PC-3 (cell line): ENCODE measurements around the gene ACADS. TPM values are rescaled to one million over a fixed set of nuclear protein-coding genes. Genes with fewer than 3 reads are reported as not detected.

ENCODE experiments used
- ATAC-seq: fragments of 200-7000 bp; cut with Tn5 transposase; 2 replicates; pipeline ENCODE4 v1.9.1; 2020; ENCODE audit warnings: mild to moderate bottlenecking, moderate library complexity
- BruUV-seq: library from RNA; stranded (reverse); fragments of 400-500 nt; replicated peaks from 2 replicates; lab custom pipeline; 2021; lab: Mats Ljungman, UMichigan
- CTCF ChIA-PET: fragments of 300-600 bp; sonication (Branson Sonifier 250); formaldehyde crosslinking; loops from one replicate; lab custom pipeline; 2022; ENCODE audit warnings: antibody characterized with exemption; lab: Charles Lee
- POLR2A ChIA-PET: fragments of 300-600 bp; sonication (Branson Sonifier 250); formaldehyde crosslinking; loops from one replicate; lab custom pipeline; 2022; ENCODE audit warnings: antibody characterized with exemption; ENCODE audit not compliant: unreplicated experiment; lab: Charles Lee
- DNase-seq: peaks from one replicate; pipeline ENCODE4 v3.0.0-alpha.2; 2015
- H2AFZ ChIP-seq: fragments of 300-600 bp; sonication (generic); 2 replicates; pipeline ENCODE4 v1.6.0; 2016; ENCODE audit warnings: antibody characterized with exemption, low read length
- H3F3A ChIP-seq: fragments of 300-600 bp; sonication (generic); one replicate; pipeline ENCODE4 v1.6.0; 2017; ENCODE audit warnings: antibody characterized with exemption, low read length, control low read depth, mild to moderate bottlenecking; ENCODE audit not compliant: unreplicated experiment
- H3K27ac ChIP-seq: fragments of 300-600 bp; sonication (generic); 2 replicates; pipeline ENCODE4 v1.5.1; 2016; ENCODE audit warnings: mild to moderate bottlenecking, low read length
- H3K27me3 ChIP-seq: fragments of 300-600 bp; sonication (generic); 2 replicates; pipeline ENCODE4 v1.6.1; 2016; ENCODE audit warnings: low read length, mixed read lengths
- H3K36me3 ChIP-seq: fragments of 300-600 bp; sonication (generic); 2 replicates; pipeline ENCODE4 v1.6.1; 2016; ENCODE audit warnings: low read depth, mixed run types, low read length, mixed read lengths
- H3K4me1 ChIP-seq: fragments of 300-600 bp; sonication (generic); 2 replicates; pipeline ENCODE4 v1.5.1; 2016; ENCODE audit warnings: low read length; ENCODE audit not compliant: insufficient read depth
- H3K4me2 ChIP-seq: fragments of 300-600 bp; sonication (generic); 2 replicates; pipeline ENCODE4 v1.6.0; 2016; ENCODE audit warnings: low read length
- H3K4me3 ChIP-seq: fragments of 300-600 bp; sonication (generic); 2 replicates; pipeline ENCODE4 v1.5.1; 2016; ENCODE audit warnings: mild to moderate bottlenecking, low read length, mixed read lengths
- H3K79me2 ChIP-seq: fragments of 300-600 bp; sonication (generic); 2 replicates; pipeline ENCODE4 v1.6.1; 2017; ENCODE audit warnings: low read length, mixed read lengths
- H3K9ac ChIP-seq: fragments of 300-600 bp; sonication (generic); 2 replicates; pipeline ENCODE4 v1.6.0; 2016; ENCODE audit warnings: mild to moderate bottlenecking, low read length
- H3K9me2 ChIP-seq: fragments of 300-600 bp; sonication (generic); replicated peaks from 2 replicates; pipeline ENCODE4 v1.6.1; 2016; ENCODE audit warnings: mixed run types, low read length, mixed read lengths
- H3K9me3 ChIP-seq: fragments of 300-600 bp; sonication (generic); 2 replicates; pipeline ENCODE4 v1.6.1; 2016; ENCODE audit warnings: low read length, mixed read lengths
- H4K20me1 ChIP-seq: fragments of 300-600 bp; sonication (generic); 2 replicates; pipeline ENCODE4 v1.6.1; 2016; ENCODE audit warnings: low read length, mixed read lengths
- CTCF ChIP-seq: fragments of 300-600 bp; sonication (generic); conservative IDR thresholded peaks from 2 replicates; pipeline ENCODE4 v1.5.1; 2017; ENCODE audit warnings: antibody characterized with exemption, low read depth, mild to moderate bottlenecking, low read length
- EZH2 ChIP-seq: fragments of 300-600 bp; sonication (generic); IDR thresholded peaks from one replicate; pipeline ENCODE4 v1.6.1; 2017; ENCODE audit warnings: antibody characterized with exemption, mild to moderate bottlenecking, low read length; ENCODE audit not compliant: unreplicated experiment
- EZH2phosphoT487 ChIP-seq: fragments of 300-600 bp; sonication (generic); IDR thresholded peaks from 2 replicates; pipeline ENCODE4 v1.6.1; 2018; ENCODE audit warnings: mild to moderate bottlenecking, antibody characterized with exemption, low read length, borderline replicate concordance
- intact Hi-C: fragments of 100-400 bp; cut with micrococcal nuclease; formaldehyde crosslinking; loops from 2 replicates; pipeline ENCODE4 v1.9.0; 2023
- total RNA-seq: library from RNA; depleted of rRNA; stranded (reverse); fragments of >200 nt; gene quantifications from 2 replicates; pipeline ENCODE4 v1.2.3, GENCODE V29; 2014

Gene ACADS
- total RNA-seq, 1 experiment from 2014 or later, result 19.6 TPM

DNA sequence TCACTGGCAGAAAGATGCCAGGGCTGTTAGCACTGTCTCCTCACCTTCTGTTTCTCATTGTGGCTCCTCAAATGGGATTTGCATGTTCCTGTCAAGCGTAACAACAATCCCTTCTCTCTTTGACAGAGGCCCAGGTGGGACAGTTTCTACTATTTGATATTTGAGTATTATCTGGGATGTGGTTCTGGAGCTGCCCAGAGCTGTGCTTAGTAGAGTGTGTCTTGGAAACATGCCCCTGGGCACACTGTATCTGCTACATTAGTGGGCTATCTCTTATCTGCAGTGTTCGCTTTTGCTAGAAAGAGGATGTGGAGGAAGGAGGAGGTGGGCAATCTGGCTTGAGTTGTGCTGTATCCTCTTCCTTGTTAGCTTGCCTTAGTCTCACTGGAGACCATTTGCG is 3.8 kb upstream of the ACADS start:
- no peak for ATAC-seq
- Histone ChIP-seq H3K9me2 (no peaks in the 10 kb centered on the region), H3K4me1 (peaks cover 15% of the 10 kb centered on the region), H4K20me1 (no peaks in the 10 kb centered on the region), H3K27me3 (no peaks in the 10 kb centered on the region), H2AFZ (no peak overlapping the region), H3K79me2 (no peaks in the 10 kb centered on the region), H3K27ac (no peak overlapping the region), H3K4me2 (no peak overlapping the region), H3K36me3 (peaks cover 46% of the 10 kb centered on the region), H3F3A (no peaks in the 10 kb centered on the region), H3K9me3 (no peaks in the 10 kb centered on the region), H3K9ac (no peak overlapping the region), H3K4me3 (no peak overlapping the region)
- TF ChIP-seq CTCF, result no peak
- TF ChIP-seq EZH2, result no peak
- TF ChIP-seq EZH2phosphoT487, result no peak
- intact Hi-C loops, result no loop called here
- CTCF ChIA-PET, result no interaction called here
- POLR2A ChIA-PET, result no interaction called here
- no peak for DNase-seq
- no TSS peak for BruUV-seq

GRCh38 chr12:120722784-120723183 is 2.8 kb upstream of the ACADS start:
- BruUV-seq, result no TSS peak
- no peaks in the 10 kb centered on the region for H3F3A ChIP-seq
- H3K27me3 ChIP-seq, result no peaks in the 10 kb centered on the region
- no peak overlapping the region for H3K9ac ChIP-seq
- no peaks in the 10 kb centered on the region for H3K79me2 ChIP-seq
- no peaks in the 10 kb centered on the region for H4K20me1 ChIP-seq
- intact Hi-C loops, result no loop called here
- H3K9me2 ChIP-seq, result no peaks in the 10 kb centered on the region
- peaks cover 15% of the 10 kb centered on the region for H3K4me1 ChIP-seq
- no peak overlapping the region for H3K27ac ChIP-seq
- ChIA-PET CTCF (no interaction called here), POLR2A (no interaction called here)
- H3K4me3 ChIP-seq, result no peak overlapping the region
- ATAC-seq, result no peak
- DNase-seq, result no peak
- no peak overlapping the region for H2AFZ ChIP-seq
- H3K36me3 ChIP-seq, result peaks cover 46% of the 10 kb centered on the region
- TF ChIP-seq EZH2, result no peak
- no peak for TF ChIP-seq EZH2phosphoT487
- no peak for TF ChIP-seq CTCF
- no peak overlapping the region for H3K4me2 ChIP-seq
- no peaks in the 10 kb centered on the region for H3K9me3 ChIP-seq

DNA sequence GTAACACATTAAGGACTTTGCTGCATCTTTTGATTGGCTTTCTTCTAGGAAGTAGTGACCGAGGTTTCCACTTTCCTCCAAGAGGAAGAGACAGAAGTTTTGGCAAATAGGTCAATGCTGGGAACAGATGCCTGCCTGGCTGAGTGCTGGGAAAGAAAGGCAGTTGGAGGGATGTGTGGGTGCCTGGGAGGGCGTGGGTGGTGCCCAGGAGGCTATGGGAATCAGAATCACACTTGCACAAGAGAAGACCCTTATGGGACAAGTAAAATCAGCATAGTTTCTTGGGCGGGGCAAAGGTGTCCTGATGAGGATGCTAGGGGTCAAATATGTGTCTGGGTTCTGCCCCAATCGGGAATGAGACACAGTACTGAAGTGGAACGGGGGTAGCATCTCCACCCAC is 906 bp upstream of the ACADS start:
- CTCF ChIA-PET, result no interaction called here
- Histone ChIP-seq H3K27me3 (no peaks in the 10 kb centered on the region), H4K20me1 (no peaks in the 10 kb centered on the region), H3K4me1 (peaks cover 15% of the 10 kb centered on the region), H3F3A (no peaks in the 10 kb centered on the region), H3K79me2 (no peaks in the 10 kb centered on the region), H3K36me3 (peaks cover 32% of the 10 kb centered on the region), H3K4me3 (no peak overlapping the region), H3K27ac (no peak overlapping the region), H3K4me2 (no peak overlapping the region), H2AFZ (no peak overlapping the region), H3K9me2 (no peaks in the 10 kb centered on the region), H3K9ac (no peak overlapping the region), H3K9me3 (no peaks in the 10 kb centered on the region)
- TF ChIP-seq EZH2phosphoT487 (no peak), EZH2 (no peak), CTCF (no peak)
- intact Hi-C loops, result no loop called here
- ATAC-seq, result no peak
- no TSS peak for BruUV-seq
- POLR2A ChIA-PET, result no interaction called here
- DNase-seq, result no peak
